Upper lobe of left lung (tissue), 4 donors: Measurements from ENCODE around the gene USP32.
"Not testable (repeated sequence)": the region's sequence is repeated elsewhere in the genome, so short reads cannot be mapped to it uniquely, and the experiment has no call there.

Experiments
- CTCF ChIP-seq, 6 experiments: fragments of 450-650 bp in 4 of 6; fragments of 200-600 bp in 2 of 6; sonication (generic) in 2 of 6; IDR thresholded peaks; one replicate each; pipeline ENCODE4 v1.5.1; 2016 to 2019; ENCODE audit warnings: antibody characterized with exemption in 6 of 6
- POLR2A ChIP-seq, 4 donors: fragments of 450-650 bp; IDR thresholded peaks; one replicate each; pipeline ENCODE4 v1.5.1; 2016 to 2017; ENCODE audit warnings: antibody characterized with exemption in 4 of 4, mild to moderate bottlenecking in 2 of 4
- POLR2AphosphoS5 ChIP-seq, 2 donors: sonication (generic); formaldehyde crosslinking; IDR thresholded peaks; one replicate each; pipeline ENCODE4 v1.5.1; 2017; ENCODE audit warnings: antibody characterized with exemption in 2 of 2

DNA sequence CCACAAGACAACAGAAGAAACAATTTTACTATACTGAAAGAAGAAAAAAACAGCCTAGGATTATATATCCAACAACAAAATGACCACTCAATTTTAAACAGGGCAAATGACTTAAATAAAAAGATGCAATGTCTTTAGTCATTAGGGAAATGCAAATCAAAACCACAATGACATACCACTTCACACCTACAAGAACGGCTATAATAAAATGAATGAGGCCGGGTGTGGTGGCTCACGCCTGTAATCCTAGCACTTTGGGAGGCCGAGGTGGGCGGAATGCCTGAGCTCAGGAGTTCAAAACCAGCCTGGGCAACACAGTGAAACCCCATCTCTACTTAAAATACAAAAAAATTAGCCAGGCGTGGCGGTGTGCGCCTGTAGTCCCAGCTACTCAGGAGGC lies 77.0 kb downstream of the USP32 start:
- TF ChIP-seq CTCF, POLR2A, POLR2AphosphoS5 (IDR thresholded peaks at IDR 0.05): not testable (repeated sequence)
